Stimulated activated CD4-positive, alpha-beta T cell treated with anti-CD3 and anti-CD28 coated beads, Interleukin-1b, Interleukin-23, amount 100 ng/mL, for 4 hours (primary cell): ENCODE data around the gene ERC1.

Experiments used
- DNase-seq, 2 donors: peaks; one replicate each; pipeline ENCODE4 v3.0.0-alpha.2; 2020; ENCODE audit warnings: low read depth in 2 of 2

The ERC1 gene

GRCh38 chr12:1439687-1440086 is 448.7 kb downstream of the ERC1 start:
- no peak for DNase-seq

- no peak for DNase-seq
Measured at GRCh38 chr12:1443421-1444141, 452.6 kb downstream of the ERC1 start.

- DNase-seq, result no peak
Measured at GRCh38 chr12:1444142-1444516, 453.1 kb downstream of the ERC1 start.

- DNase-seq, result no peak
Measured at GRCh38 chr12:1445807-1446206, 454.8 kb downstream of the ERC1 start.

GRCh38 chr12:1448336-1448735 is 457.3 kb downstream of the ERC1 start:
- DNase-seq, result no peak

GRCh38 chr12:1453810-1454209 is 462.8 kb downstream of the ERC1 start:
- no peak for DNase-seq

- no peak for DNase-seq
Measured at GRCh38 chr12:1456885-1457284, 465.9 kb downstream of the ERC1 start.

GRCh38 chr12:1457901-1458300 is 466.9 kb downstream of the ERC1 start:
- DNase-seq, result no peak

GRCh38 chr12:1459339-1459738 is 468.3 kb downstream of the ERC1 start:
- DNase-seq, result no peak

- DNase-seq, result no peak
Measured at GRCh38 chr12:1463073-1463905, 472.3 kb downstream of the ERC1 start.

- no peak for DNase-seq
Measured at GRCh38 chr12:1464925-1465324, 473.9 kb downstream of the ERC1 start.

GRCh38 chr12:1465990-1466389 is 475.0 kb downstream of the ERC1 start:
- no peak for DNase-seq

- DNase-seq, result no peak
Measured at GRCh38 chr12:1466481-1467154, 475.6 kb downstream of the ERC1 start.

- DNase-seq, result no peak
Measured at GRCh38 chr12:1467710-1468109, 476.7 kb downstream of the ERC1 start.

GRCh38 chr12:1469070-1469469 is 478.0 kb downstream of the ERC1 start:
- no peak for DNase-seq

GRCh38 chr12:1470051-1470450 is 479.0 kb downstream of the ERC1 start:
- DNase-seq, result no peak

GRCh38 chr12:1471224-1471623 is 480.2 kb downstream of the ERC1 start:
- no peak for DNase-seq

- no peak for DNase-seq
Measured at GRCh38 chr12:1473418-1473817, 482.4 kb downstream of the ERC1 start.

- no peak for DNase-seq
Measured at GRCh38 chr12:1474041-1474573, 483.1 kb downstream of the ERC1 start.

- DNase-seq, result no peak
Measured at GRCh38 chr12:1474574-1475153, 483.6 kb downstream of the ERC1 start.

- no peak for DNase-seq
Measured at GRCh38 chr12:1479645-1480044, 488.6 kb downstream of the ERC1 start.

- DNase-seq, result no peak
Measured at GRCh38 chr12:1481326-1481725, 490.3 kb downstream of the ERC1 start.
